ENCODE measurements around the gene CDKN2AIPNL.

GRCh38 chr5:134380346-134380745 is 31.3 kb downstream of the CDKN2AIPNL start:
- TF ChIP-seq CTCF (IDR thresholded peaks at IDR 0.05) (no peak), POLR2A (IDR thresholded peaks at IDR 0.05) (no peak)
